Stimulated activated CD4-positive, alpha-beta T cell treated with anti-CD3 and anti-CD28 coated beads, Interleukin-15, amount 100 ng/mL, for 1 hour (primary cell): ENCODE measurements around the gene DIAPH1.

Experiments
- DNase-seq, 2 donors: peaks; one replicate each; pipeline ENCODE4 v3.0.0-alpha.2; 2020; ENCODE audit warnings: low read depth in 1 of 2, low spot score in 1 of 2

The DIAPH1 gene

GRCh38 chr5:141565826-141566570, 52.8 kb downstream of the DIAPH1 start:
- DNase-seq = no peak

GRCh38 chr5:141564216-141564692, 54.5 kb downstream of the DIAPH1 start:
- peak; percentile 16 for DNase-seq

DNA sequence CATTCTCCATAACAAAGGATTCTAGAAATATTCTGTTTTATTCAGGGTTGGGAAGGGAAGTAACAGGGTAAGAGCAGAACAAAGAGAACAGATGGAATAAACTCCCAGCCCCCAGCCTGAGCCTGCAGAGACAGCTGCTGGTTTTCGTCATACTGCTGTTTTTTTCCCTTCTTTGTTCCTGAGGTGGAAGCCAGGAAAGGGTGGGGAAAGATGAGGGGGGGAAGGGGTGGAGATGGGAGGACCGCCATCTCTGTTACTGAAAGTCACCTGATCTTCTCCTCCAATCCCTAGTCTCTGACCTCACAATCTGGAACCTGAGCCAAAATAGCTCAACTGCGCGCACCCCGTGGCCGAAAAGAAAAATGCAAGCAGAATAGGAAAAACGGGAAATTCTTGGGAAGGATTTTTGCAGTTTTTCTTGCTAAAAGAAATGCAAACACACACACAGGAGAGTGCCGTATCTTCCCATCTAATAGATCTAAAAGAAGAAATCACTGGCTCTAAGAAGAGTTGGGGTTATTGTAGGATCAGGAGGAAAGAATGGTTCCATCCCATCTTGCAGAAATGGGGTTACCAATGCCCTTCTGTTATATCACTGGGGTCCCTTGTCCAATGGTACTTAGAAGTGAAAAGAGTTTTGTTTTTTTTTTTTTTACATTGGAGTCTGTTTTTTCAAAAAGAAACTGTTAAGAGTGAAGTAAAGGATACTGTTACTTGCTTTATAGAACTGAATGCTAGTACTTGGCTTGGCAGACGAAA, 57.9 kb downstream of the DIAPH1 start:
- no peak for DNase-seq

DNA sequence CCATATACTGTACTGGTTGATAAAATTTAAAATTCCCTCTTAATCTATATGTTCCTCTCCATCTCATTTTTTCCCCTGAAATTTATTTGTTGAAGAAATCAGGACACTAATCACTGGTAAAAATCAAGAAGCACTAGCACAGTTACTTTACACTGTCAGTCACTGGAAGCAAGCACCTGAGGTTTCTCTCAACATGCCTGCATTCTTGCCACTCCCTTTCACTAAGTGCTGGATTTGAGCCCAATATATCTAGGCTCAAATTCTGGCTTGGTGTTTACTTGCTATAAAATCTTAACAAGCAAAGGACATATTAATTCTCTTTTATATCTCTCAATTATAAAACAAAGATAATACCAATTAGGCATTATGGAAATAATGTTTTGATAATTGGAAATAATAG, 58.6 kb downstream of the DIAPH1 start:
- no peak for DNase-seq

GRCh38 chr5:141559461-141559860, 59.3 kb downstream of the DIAPH1 start:
- DNase-seq = no peak

DNA sequence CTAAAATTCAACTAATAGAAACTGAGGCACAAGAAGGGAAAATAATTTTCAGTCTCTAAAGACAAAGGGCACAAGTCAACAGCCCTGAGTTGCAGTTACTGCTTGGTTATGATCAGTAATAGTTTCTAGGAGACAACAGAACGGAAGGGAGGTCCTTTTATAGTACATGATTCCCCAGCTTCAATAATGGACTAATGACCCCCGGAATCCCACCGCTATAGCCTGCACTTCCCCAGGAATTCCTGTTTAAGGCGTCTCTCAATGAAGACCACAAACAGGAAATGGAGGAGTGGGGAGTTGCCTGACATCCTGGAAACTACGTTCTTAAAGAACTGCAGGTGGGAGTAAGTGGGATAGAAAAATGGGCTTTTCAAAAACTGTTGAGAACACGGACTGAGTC, 60.6 kb downstream of the DIAPH1 start:
- DNase-seq = no peak

DNA sequence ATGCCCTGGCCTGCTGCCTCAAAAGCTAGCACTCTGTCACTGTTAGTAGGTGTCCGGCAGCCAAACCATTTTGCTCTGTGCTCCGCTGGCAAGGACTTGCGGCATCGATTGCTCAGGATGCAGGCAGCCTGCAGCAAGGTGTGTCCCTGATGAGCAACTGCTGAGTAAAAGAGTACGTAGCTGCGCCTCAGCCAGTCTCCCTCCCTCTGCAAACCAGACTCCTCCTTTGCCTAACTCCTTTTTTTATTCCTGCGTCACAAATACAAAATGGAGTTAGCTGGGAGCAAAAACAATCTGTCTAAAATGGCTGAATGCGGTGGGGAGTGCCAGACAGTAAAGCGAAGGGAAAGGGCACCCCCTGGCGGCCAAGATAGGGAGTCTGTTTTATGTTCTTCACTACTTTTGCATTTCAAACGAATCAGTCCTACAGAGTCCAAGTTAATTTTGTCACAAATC, 61.1 kb downstream of the DIAPH1 start:
- peak; percentile 45 to 73 for DNase-seq

GRCh38 chr5:141547921-141548320, 70.9 kb downstream of the DIAPH1 start:
- no peak for DNase-seq

DNA sequence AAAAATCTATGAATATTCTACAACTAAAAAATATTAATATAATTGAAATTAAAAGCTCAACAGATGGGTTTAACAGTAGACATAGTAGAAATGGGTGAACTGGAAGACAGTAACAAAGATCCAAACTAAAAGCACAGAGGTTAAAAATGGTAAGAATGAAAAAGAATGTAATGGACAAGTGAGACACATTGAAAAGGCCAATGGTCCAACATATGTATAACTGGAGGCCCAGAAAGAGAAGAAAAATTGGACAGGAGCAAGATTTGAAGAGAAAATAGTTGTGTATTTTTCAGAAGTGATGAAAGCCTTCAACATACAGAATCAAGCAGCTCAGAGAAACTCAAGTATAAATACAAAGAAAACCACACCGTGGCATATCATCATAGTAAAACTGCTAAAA, 71.3 kb downstream of the DIAPH1 start:
- no peak for DNase-seq

GRCh38 chr5:141543053-141543452, 75.7 kb downstream of the DIAPH1 start:
- no peak for DNase-seq

GRCh38 chr5:141534492-141535213, 84.1 kb downstream of the DIAPH1 start:
- no peak for DNase-seq

DNA sequence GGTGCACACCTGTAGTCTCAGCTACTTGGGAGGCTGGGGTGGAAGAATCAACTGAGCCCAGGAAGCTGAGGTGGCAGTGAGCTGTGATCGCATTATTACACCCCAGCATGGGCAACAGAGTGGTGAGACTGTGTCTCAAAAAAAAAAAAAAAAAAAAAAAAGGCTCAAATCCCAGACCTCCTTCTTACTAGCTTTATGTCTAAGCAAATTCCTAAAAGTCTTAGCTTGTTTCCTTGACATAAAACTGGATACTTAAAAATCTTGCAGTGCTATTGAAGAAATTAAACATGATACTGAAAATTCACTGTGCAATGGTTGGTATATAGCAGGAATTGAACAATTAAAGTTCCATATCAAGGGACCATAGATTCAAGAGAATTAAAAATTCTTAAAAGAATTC, 84.9 kb downstream of the DIAPH1 start:
- DNase-seq = no peak

GRCh38 chr5:141532726-141533125, 86.1 kb downstream of the DIAPH1 start:
- no peak for DNase-seq

DNA sequence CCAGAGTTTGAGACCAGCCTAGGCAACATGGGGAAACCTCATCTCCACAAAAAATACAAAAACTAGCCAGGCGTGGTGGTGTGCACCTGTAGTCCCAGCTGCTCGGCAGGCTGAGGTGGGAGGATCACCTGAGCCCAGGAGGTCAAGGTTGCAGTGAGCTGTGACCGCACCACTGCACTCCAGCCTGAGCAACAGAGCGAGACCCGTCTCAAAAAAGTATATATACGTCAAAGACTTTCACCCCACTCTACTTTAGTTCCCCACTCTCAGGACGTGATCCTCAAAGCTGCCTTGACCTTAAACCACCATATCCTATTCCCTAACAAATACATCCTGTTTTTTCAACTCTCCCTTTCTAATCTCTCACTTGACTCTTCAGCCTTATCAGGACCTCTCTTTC, 88.9 kb downstream of the DIAPH1 start:
- no peak for DNase-seq

GRCh38 chr5:141529002-141529401, 89.8 kb downstream of the DIAPH1 start:
- DNase-seq = no peak

GRCh38 chr5:141528291-141528984, 90.4 kb downstream of the DIAPH1 start:
- DNase-seq = no peak

DNA sequence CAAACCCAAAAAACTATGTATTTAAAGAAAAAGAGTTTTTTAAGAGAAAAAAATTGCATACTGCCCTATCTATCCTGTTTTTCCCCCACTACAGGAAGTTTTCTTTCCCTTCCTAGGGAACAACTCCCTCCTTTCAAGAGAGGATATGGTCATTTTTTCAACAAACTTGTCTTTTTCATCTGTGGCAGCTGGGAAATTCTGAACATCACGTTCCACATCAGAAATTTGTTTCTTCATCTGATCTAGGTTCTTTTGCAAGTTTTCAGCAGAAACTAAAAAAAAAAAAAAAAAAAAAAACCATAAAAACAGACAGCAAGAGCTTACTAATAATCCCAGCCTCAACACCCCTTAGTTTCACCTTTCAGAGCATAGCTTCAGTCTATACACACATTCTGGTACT, 91.4 kb downstream of the DIAPH1 start:
- no peak for DNase-seq

- no peak for DNase-seq
Measured at GRCh38 chr5:141525653-141526052, 93.1 kb downstream of the DIAPH1 start.

DNA sequence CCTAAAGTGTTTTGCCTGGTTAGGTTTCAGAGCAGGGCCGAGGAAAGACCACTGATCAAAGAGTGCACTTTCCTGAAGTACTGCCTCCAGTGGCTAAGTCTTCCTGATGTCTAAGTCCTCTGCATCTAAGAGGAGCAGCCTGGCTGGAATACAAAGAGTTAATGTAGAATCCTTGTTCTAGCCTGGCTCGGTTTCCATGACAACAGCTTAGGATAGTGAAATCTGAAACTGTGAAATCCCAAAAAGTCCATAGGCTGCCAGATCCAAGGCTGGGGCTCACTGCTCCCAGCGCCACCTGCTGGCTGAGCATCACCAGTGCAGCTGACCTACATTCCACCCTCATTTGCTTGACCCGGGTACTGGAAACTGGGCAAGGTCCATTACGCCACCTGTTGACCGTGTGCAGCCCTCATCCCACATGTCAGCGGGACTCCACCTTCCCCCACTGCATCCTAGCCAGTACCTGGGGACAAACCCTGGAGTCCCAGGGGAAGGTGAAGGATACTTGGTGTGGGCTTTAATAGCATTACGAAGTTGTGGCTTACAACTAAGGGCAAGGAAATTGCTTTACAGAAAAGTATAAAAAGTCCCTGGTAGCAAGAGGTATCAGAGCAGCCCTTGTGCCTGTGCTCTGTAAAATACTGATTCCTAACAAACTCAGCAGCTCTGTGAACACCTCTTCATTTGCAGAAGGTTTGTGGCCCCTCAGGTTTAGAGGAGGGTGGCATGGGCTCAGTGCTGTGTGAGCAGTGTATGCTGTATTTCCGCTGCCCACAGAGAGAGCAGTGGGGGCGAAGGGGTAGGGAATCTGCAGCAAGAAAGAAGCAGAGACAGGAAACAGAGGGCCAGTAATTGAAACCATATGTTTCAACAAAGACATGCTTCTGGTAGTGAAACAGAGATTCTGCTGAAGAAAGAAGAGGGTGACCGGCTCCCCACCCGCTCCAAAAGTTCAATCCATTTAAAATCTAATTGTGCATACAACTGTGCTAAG, 93.9 kb downstream of the DIAPH1 start:
- peak; percentile 17 to 28 for DNase-seq

DNA sequence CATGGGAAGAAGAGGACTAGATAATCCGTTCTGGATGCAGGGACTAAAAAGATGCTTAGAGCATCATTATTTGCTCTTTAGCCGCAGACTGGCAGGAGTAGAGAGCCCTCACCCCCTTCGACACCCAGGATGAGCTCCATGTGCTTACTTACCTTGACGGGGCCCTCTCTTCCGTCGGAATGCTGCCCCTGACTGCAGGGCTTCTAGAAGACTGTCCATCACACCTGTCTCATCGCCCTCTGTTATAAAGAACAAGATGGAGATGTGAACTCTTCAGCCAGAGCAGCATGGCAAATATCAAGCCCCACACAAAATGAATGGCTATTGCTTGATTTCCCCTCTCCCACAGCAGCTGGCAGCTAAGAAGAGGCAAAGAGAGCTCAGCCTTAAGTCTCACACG, 94.8 kb downstream of the DIAPH1 start:
- no peak for DNase-seq
